H1 (cell line): Measurements from ENCODE around the gene SLC35F5. TPM values are rescaled to one million over a fixed set of nuclear protein-coding genes. Genes with fewer than 3 reads are reported as not detected.

ENCODE experiments used
- CTCF ChIA-PET: fragments of 300-600 bp; sonication (Branson Sonifier 250); formaldehyde crosslinking; loops from one replicate; lab custom pipeline; 2021; ENCODE audit not compliant: partially characterized antibody; lab: Charles Lee
- POLR2A ChIA-PET: fragments of 300-600 bp; sonication (Branson Sonifier 250); formaldehyde crosslinking; loops from one replicate; lab custom pipeline; 2021; ENCODE audit warnings: inconsistent platforms; ENCODE audit not compliant: partially characterized antibody; lab: Charles Lee
- DNase-seq, 2 experiments: peaks; one replicate each; pipeline versions ENCODE4 v3.0.0 to v3.0.0-alpha.2; 2010 to 2022; ENCODE audit warnings: low spot score in 2 of 2, low read depth in 1 of 2, mixed read lengths in 1 of 2
- FAIRE-seq: peaks from 2 replicates; lab custom pipeline; 2011; peaks lifted over from hg19 to GRCh38; lab: Jason Lieb, UNC
- H2AFZ ChIP-seq: 2 replicates; pipeline ENCODE4 v1.8.1; 2012; ENCODE audit warnings: low read length, inconsistent platforms
- H2AK5ac ChIP-seq: 2 replicates; pipeline ENCODE4 v1.6.1; 2013; ENCODE audit warnings: low read depth, low read length
- H2BK120ac ChIP-seq: replicated peaks from 2 replicates; pipeline ENCODE3; 2013; ENCODE audit warnings: low read depth, low read length, inconsistent platforms
- H2BK12ac ChIP-seq: 2 replicates; pipeline ENCODE4 v1.6.1; 2013; ENCODE audit warnings: low read depth, low read length
- H2BK15ac ChIP-seq: 2 replicates; pipeline ENCODE4 v1.6.1; 2013; ENCODE audit warnings: low read length
- H2BK20ac ChIP-seq: 2 replicates; pipeline ENCODE4 v1.6.1; 2013; ENCODE audit warnings: low read length
- H2BK5ac ChIP-seq: 2 replicates; pipeline ENCODE4 v1.6.1; 2013; ENCODE audit warnings: low read depth, low read length
- H3K14ac ChIP-seq: 2 replicates; pipeline ENCODE4 v1.6.1; 2013; ENCODE audit warnings: inconsistent platforms; ENCODE audit not compliant: insufficient read length
- H3K18ac ChIP-seq: 2 replicates; pipeline ENCODE4 v1.6.1; 2013; ENCODE audit warnings: low read length; ENCODE audit errors: extremely low read depth
- H3K23ac ChIP-seq: 2 replicates; pipeline ENCODE4 v1.6.1; 2013; ENCODE audit warnings: inconsistent platforms; ENCODE audit not compliant: insufficient read length
- H3K23me2 ChIP-seq: 2 replicates; pipeline ENCODE4 v1.6.1; 2013; ENCODE audit warnings: low read depth, low read length
- H3K27ac ChIP-seq: 2 replicates; pipeline ENCODE4 v1.6.1; 2011; ENCODE audit warnings: low read depth, low read length, inconsistent platforms
- H3K27me3 ChIP-seq, 4 experiments: replicated peaks in 1 of 4; 1 replicate in 1 of 4; 2 replicates in 3 of 4; pipeline versions ENCODE4 v1.6.1 to v1.8.1; 2011 to 2013; ENCODE audit warnings: low read length in 3 of 4, mild to moderate bottlenecking in 3 of 4, inconsistent platforms in 2 of 4, mixed read lengths in 2 of 4, moderate library complexity in 1 of 4; ENCODE audit not compliant: control insufficient read depth in 3 of 4, insufficient read depth in 3 of 4; ENCODE audit errors: extremely low read depth in 1 of 4
- H3K36me3 ChIP-seq, 4 experiments: 2 replicates each; pipeline versions ENCODE4 v1.6.1 to v1.8.1; 2011 to 2013; ENCODE audit warnings: mild to moderate bottlenecking in 4 of 4, low read length in 3 of 4, moderate library complexity in 2 of 4, control low read depth in 1 of 4, inconsistent platforms in 1 of 4; ENCODE audit not compliant: insufficient read depth in 4 of 4, control insufficient read depth in 2 of 4
- H3K4ac ChIP-seq: replicated peaks from 2 replicates; pipeline ENCODE3; 2013; ENCODE audit warnings: low read length, low read depth, mixed read lengths, inconsistent platforms; ENCODE audit not compliant: insufficient read length
- H3K4me1 ChIP-seq, 4 experiments: replicated peaks in 1 of 4; 1 replicate in 1 of 4; 2 replicates in 3 of 4; pipeline versions ENCODE4 v1.6.1 to v1.8.1; 2011 to 2013; ENCODE audit warnings: low read length in 3 of 4, inconsistent platforms in 2 of 4, mixed read lengths in 1 of 4; ENCODE audit not compliant: insufficient read depth in 4 of 4, control insufficient read depth in 3 of 4
- H3K4me2 ChIP-seq, 2 experiments: 2 replicates each; pipeline versions ENCODE4 v1.6.1 to v1.8.1; 2011 to 2013; ENCODE audit warnings: low read depth in 2 of 2, low read length in 2 of 2, control low read depth in 1 of 2, inconsistent platforms in 1 of 2, mild to moderate bottlenecking in 1 of 2; ENCODE audit not compliant: insufficient read depth in 1 of 2
- H3K4me3 ChIP-seq, 4 experiments: fragments of 200-600, 300-600 bp in 1 of 4; sonication (generic), shearing (Covaris generic), sonication (Bioruptor Twin) in 1 of 4; 2 replicates each; pipeline versions ENCODE4 v1.5.1 to v1.8.1; 2011 to 2016; ENCODE audit warnings: low read length in 4 of 4, low read depth in 3 of 4, control low read depth in 2 of 4, inconsistent platforms in 2 of 4, mild to moderate bottlenecking in 2 of 4, mixed read lengths in 1 of 4, moderate library complexity in 1 of 4; ENCODE audit not compliant: insufficient read depth in 2 of 4; ENCODE audit errors: extremely low read depth in 1 of 4
- H3K56ac ChIP-seq: replicated peaks from 2 replicates; pipeline ENCODE3; 2013; ENCODE audit warnings: low read depth, mild to moderate bottlenecking, mixed read lengths, low read length, inconsistent platforms; ENCODE audit not compliant: insufficient read length
- H3K79me1 ChIP-seq: 2 replicates; pipeline ENCODE4 v1.6.1; 2013; ENCODE audit warnings: low read depth, low read length, control low read depth
- H3K79me2 ChIP-seq, 2 experiments: 2 replicates each; pipeline versions ENCODE4 v1.6.1 to v1.8.1; 2012 to 2013; ENCODE audit warnings: low read length in 2 of 2, mild to moderate bottlenecking in 2 of 2, inconsistent platforms in 1 of 2; ENCODE audit not compliant: insufficient read depth in 2 of 2, control insufficient read depth in 1 of 2
- H3K9ac ChIP-seq, 4 experiments: replicated peaks in 1 of 4; 1 replicate in 1 of 4; 2 replicates in 3 of 4; pipeline versions ENCODE4 v1.6.1 to v1.8.1; 2011 to 2013; ENCODE audit warnings: low read depth in 3 of 4, low read length in 3 of 4, control low read depth in 2 of 4, mild to moderate bottlenecking in 2 of 4, moderate library complexity in 2 of 4, inconsistent platforms in 1 of 4; ENCODE audit errors: extremely low read depth in 1 of 4
- H3K9me3 ChIP-seq, 2 experiments: 2 replicates each; pipeline versions ENCODE4 v1.6.1 to v1.8.1; 2012 to 2013; ENCODE audit warnings: mild to moderate bottlenecking in 2 of 2, moderate library complexity in 2 of 2, control low read depth in 1 of 2, inconsistent platforms in 1 of 2, low read depth in 1 of 2, low read length in 1 of 2, mixed read lengths in 1 of 2; ENCODE audit not compliant: insufficient read depth in 2 of 2
- H4K20me1 ChIP-seq, 2 experiments: replicated peaks in 1 of 2; 2 replicates each; pipeline versions ENCODE3 to v1.8.1; 2011 to 2013; ENCODE audit warnings: inconsistent platforms in 2 of 2, low read length in 2 of 2, mild to moderate bottlenecking in 1 of 2; ENCODE audit not compliant: insufficient read depth in 2 of 2, control insufficient read depth in 1 of 2
- H4K5ac ChIP-seq: 2 replicates; pipeline ENCODE4 v1.6.1; 2013; ENCODE audit warnings: low read length, low read depth, mixed read lengths, inconsistent platforms; ENCODE audit not compliant: insufficient read length
- H4K8ac ChIP-seq: 2 replicates; pipeline ENCODE4 v1.8.0; 2013; ENCODE audit warnings: mild to moderate bottlenecking, moderate library complexity, low read length, inconsistent platforms; ENCODE audit not compliant: insufficient read depth; ENCODE audit errors: extremely low read depth
- H4K91ac ChIP-seq: replicated peaks from 2 replicates; pipeline ENCODE3; 2013; ENCODE audit warnings: low read length, mixed read lengths, inconsistent platforms; ENCODE audit not compliant: insufficient read length
- CEBPB ChIP-seq: IDR thresholded peaks from 2 replicates; pipeline ENCODE4 v1.6.1; 2012; ENCODE audit warnings: low read depth, low read length
- CHD2 ChIP-seq: IDR thresholded peaks from 2 replicates; pipeline ENCODE4 v1.6.1; 2012; ENCODE audit warnings: low read length, improper control_type of control experiment
- MAFK ChIP-seq: IDR thresholded peaks from 2 replicates; pipeline ENCODE4 v1.6.1; 2012; ENCODE audit warnings: low read depth, mild to moderate bottlenecking, improper control_type of control experiment, low read length
- RBBP5 ChIP-seq: IDR thresholded peaks from 2 replicates; pipeline ENCODE4 v1.7.1; 2012; ENCODE audit warnings: low read depth, mild to moderate bottlenecking, inconsistent platforms, low read length, moderate library complexity, borderline replicate concordance
- WGBS, 2 experiments: shearing (Covaris generic) in 1 of 2; methylation state at CpG; one replicate each; pipeline versions ENCODE4 v1.1.6 to v1.1.7; 2013 to 2015; ENCODE audit warnings: low lambda C conversion rate in 2 of 2, mixed read lengths in 2 of 2, inconsistent platforms in 1 of 2, low coverage in 1 of 2, missing lambda C conversion rate in 1 of 2; ENCODE audit not compliant: insufficient replicate concordance in 2 of 2, insufficient coverage in 1 of 2, insufficient read length in 1 of 2; ENCODE audit errors: extremely low coverage in 1 of 2, missing lambda C conversion rate in 1 of 2; 5-methylcytosine and 5-hydroxymethylcytosine counted together
- polyA plus RNA-seq, 7 experiments: library from polyadenylated mRNA; depleted of rRNA in 3 of 7; stranded (reverse) in 5 of 7; unstranded in 2 of 7; fragments of >200 nt in 5 of 7; fragments of 200-250 nt in 2 of 7; gene quantifications; 1 replicate in 5 of 7; 2 replicates in 1 of 7; 4 replicates in 1 of 7; pipeline versions ENCODE4 v1.2.1 to v1.2.3, GENCODE V29; 2011 to 2013; ENCODE audit warnings: missing spikeins in 2 of 7, mixed read lengths in 2 of 7
- total RNA-seq: library from RNA; stranded (reverse); fragmentation: NEBNext Ultra II Directional; extraction: Animal tissue kit (Norgen Biotek cat#: 25700); gene quantifications from 2 replicates; pipeline ENCODE4 v1.2.1, GENCODE V29; 2021
- TF ChIP-seq, protein P1 (sequence below), 3 experiments: IDR thresholded peaks; 1 replicate in 2 of 3; 2 replicates in 1 of 3; pipeline versions ENCODE4 v1.5.1 to v1.6.1; 2011; ENCODE audit warnings: low read length in 3 of 3, mild to moderate bottlenecking in 3 of 3, inconsistent platforms in 2 of 3, low read depth in 1 of 3, moderate library complexity in 1 of 3; ENCODE audit not compliant: insufficient read depth in 1 of 3; ENCODE audit errors: control extremely low read depth in 1 of 3
- TF ChIP-seq, protein P2 (sequence below): IDR thresholded peaks from 2 replicates; pipeline ENCODE4 v1.6.1; 2011; ENCODE audit warnings: low read length, improper control_type of control experiment

Gene SLC35F5
- total and polyA plus RNA-seq, 2 of the 8 experiments (the other 6 are each of a cell fraction or from before 2014, with no cell fraction given) = 11.8 to 22.2 TPM

DNA sequence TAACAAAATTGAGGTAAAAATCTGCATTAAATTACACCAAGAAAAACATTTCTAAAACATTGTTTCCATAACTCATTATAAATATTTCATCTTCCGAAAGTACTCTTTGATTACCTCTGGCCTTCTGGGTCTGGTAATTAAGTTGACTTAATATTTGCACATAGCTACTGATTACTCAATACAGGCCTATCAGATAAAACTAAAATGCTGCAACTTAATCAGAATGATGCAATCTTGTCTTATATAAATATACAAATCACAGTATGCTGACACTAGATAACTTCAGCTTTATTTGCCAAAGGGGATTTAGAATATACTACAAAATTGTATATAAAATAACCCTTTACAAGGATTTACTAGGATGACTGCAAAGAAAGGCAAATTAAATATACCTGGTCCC, 49.3 kb downstream of the SLC35F5 start:
- Histone ChIP-seq H2BK5ac (no peak overlapping the region), H3K56ac (no peak overlapping the region), H3K4me2 (no peak overlapping the region), H3K14ac (no peak overlapping the region), H2AFZ (no peak overlapping the region), H3K27me3 (no peaks in the 10 kb centered on the region), H3K79me2 (no peaks in the 10 kb centered on the region), H3K79me1 (no peaks in the 10 kb centered on the region), H3K36me3 (peaks cover 0 to 8% (median 0%) of the 10 kb centered on the region in 4 experiments; a peak in 2 of 8 replicates), H4K8ac (no peak overlapping the region), H3K23me2 (no peaks in the 10 kb centered on the region), H3K4me3 (no peak overlapping the region), H2BK120ac (no peak overlapping the region), H3K18ac (no peak overlapping the region), H4K5ac (no peak overlapping the region), H3K4me1 (peaks cover 0 to 3% (median 0%) of the 10 kb centered on the region in 4 experiments; a peak in 2 of 7 replicates), H2BK15ac (no peak overlapping the region), H3K9me3 (peaks cover 0 to 9% of the 10 kb centered on the region in 2 experiments; a peak in 1 of 4 replicates), H4K20me1 (no peaks in the 10 kb centered on the region), H2AK5ac (no peak overlapping the region), H2BK12ac (no peak overlapping the region), H3K23ac (no peak overlapping the region), H4K91ac (no peak overlapping the region)
- DNase-seq (no peak), FAIRE-seq (no peak)
- WGBS, 2 experiments = 86% methylated on average over 1 of the region's 1 CpG; no CpG with 5 or more reads in 1 of the 2 experiments
- CTCF ChIA-PET = interaction anchor here (0.7 kb wide), 1 partner anchor 37 kb away, joined by 3 read pairs; no protein-coding TSS in a partner anchor
- POLR2A ChIA-PET = no interaction called here
- TF ChIP-seq, protein P1, sequence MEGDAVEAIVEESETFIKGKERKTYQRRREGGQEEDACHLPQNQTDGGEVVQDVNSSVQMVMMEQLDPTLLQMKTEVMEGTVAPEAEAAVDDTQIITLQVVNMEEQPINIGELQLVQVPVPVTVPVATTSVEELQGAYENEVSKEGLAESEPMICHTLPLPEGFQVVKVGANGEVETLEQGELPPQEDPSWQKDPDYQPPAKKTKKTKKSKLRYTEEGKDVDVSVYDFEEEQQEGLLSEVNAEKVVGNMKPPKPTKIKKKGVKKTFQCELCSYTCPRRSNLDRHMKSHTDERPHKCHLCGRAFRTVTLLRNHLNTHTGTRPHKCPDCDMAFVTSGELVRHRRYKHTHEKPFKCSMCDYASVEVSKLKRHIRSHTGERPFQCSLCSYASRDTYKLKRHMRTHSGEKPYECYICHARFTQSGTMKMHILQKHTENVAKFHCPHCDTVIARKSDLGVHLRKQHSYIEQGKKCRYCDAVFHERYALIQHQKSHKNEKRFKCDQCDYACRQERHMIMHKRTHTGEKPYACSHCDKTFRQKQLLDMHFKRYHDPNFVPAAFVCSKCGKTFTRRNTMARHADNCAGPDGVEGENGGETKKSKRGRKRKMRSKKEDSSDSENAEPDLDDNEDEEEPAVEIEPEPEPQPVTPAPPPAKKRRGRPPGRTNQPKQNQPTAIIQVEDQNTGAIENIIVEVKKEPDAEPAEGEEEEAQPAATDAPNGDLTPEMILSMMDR (IDR thresholded peaks at IDR 0.05; ENCODE audit: control extremely low read depth in 1 of 3, insufficient read depth in 1 of 3, low read depth in 1 of 3, low read length in 3 of 3) = no peak
- TF ChIP-seq, protein P2, sequence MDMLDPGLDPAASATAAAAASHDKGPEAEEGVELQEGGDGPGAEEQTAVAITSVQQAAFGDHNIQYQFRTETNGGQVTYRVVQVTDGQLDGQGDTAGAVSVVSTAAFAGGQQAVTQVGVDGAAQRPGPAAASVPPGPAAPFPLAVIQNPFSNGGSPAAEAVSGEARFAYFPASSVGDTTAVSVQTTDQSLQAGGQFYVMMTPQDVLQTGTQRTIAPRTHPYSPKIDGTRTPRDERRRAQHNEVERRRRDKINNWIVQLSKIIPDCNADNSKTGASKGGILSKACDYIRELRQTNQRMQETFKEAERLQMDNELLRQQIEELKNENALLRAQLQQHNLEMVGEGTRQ = no peak
- TF ChIP-seq MAFK (no peak), CEBPB (peak; percentile 5; the same call in 1 of the 2 replicates), CHD2 (no peak), RBBP5 (no peak)
- TF ChIP-seq, all 59 proteins: peak for 1
- Histone ChIP-seq H3K9ac (no peak overlapping the region), H3K4ac (no peak overlapping the region), H3K27ac (no peak overlapping the region), H2BK20ac (no peak overlapping the region)
